HG03378 (cell line): ENCODE results near the gene TMPRSS4.

Experiments used
- ATAC-seq: cut with Tn5 transposase; IDR thresholded peaks from one replicate; pipeline ENCODE4 v1.9.1; 2021; ENCODE audit warnings: mild to moderate bottlenecking, moderate library complexity; ENCODE audit not compliant: unreplicated experiment

The TMPRSS4 gene

DNA sequence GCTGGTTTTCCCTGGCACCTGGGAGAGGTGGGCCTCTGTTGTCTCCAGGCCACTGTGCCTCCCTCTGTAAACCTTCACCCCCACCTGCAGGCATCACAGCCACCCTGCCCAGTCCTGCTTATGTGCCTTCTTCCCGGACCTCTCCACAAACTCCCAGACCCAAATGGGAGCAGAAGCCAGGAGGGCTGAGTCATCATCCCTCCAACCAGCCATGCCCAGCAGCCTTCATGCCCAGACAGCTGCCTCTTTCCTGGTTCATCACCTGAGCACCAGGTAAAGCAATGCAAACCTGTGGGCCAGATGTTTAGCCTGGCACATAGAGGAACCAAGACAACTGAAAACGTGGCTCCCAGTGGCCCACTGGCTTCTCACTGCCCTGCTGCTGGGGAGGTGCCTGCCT, 2.1 kb upstream of the TMPRSS4 start:
- no peak for ATAC-seq

DNA sequence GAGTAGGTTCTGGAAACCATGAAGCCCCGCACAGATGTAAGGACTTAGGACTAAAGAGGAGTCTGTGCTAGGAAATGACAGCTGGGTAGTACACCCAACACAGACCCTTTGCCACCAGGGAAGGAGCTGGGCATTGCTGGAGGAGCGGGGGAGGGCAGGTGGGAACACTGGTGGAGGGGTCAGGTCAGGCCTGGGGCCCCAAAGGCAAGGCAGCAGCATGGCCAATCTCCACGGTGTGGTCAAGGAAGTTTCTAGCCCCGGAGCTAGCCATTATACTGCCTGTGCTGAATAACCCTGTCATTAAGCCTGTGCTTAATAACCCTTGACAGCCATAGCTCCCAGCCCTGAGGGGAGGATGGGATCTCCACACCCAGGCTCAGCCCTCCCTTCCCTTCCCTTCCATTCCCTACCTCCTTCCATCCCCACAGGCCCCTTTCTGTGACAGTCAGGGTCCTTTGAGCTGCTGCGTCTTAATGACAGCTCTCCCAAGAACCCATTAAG, 2.1 kb downstream of the TMPRSS4 start:
- no peak for ATAC-seq

DNA sequence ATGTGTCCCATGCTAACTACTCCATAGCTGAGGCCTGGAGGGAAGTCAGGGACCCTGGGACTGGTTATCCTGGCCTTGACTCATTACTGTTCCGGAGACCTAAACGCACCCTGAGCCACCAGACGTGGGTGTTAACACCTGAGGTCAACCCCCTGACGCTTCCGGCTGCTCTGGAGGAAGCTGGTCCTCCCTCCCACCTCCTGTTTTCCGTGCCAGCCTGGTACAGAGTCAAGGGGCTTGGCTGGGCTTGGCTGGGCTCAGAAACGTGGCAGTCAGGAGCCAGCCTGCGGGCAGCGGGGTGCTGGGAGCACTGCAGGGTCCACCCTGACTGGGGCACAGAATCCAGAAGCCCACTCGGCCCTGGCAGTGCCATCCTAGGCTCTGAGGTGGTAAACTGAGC, 2.6 kb downstream of the TMPRSS4 start:
- ATAC-seq: no peak

DNA sequence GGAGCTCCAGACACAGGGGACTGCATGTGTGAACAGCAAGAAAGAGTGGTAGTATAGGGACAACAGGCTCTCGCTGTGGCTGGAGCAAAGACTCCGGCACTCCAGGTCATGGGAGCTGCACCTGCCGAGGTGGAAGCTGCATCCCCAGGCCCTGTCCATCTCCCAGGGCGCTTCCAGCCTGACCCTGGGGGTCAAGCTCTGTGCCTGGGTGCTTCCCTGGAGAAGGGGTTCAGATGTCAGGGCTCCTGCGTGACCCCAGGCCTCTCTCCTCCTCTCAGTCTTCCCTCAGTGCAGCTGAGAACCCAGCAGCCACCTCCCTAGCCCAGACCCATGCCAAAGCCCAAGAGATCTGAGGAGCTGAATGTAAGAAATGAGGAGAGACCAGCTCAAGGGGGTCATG, 3.4 kb downstream of the TMPRSS4 start:
- ATAC-seq: no peak

DNA sequence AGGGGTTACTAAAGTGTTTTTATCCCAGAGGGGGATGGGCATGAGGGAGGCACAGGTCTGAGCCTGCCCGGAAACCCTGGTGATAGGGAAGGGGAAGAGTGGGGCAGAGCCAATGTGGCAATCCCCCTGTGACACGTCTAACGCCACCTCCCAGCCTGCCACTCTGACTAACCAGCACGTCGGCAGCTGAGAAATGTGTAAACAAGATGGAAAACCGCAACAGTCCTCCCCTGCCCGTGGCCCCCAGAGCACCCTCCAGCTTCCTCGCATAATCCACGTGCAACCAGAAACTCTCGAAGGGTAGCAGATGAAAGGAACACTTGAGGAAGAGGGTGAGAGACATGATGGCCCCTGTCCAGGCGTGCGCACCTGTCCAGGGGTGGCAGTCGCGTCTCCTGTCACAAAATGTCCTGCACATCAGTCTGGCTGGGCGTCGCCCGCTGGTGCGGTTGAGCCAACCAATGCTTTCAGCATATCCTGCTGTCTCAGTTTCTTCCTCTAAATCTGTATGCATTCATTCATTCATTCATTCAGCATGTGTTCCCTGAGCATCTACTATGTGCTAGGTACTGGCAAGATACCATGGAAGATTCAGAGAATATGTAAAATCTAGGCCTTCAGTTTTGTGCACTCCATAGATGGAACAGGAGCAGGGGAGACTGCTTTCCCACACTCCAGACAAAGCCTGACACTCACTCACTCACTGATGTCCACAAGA, 4.5 kb downstream of the TMPRSS4 start:
- ATAC-seq: no peak

DNA sequence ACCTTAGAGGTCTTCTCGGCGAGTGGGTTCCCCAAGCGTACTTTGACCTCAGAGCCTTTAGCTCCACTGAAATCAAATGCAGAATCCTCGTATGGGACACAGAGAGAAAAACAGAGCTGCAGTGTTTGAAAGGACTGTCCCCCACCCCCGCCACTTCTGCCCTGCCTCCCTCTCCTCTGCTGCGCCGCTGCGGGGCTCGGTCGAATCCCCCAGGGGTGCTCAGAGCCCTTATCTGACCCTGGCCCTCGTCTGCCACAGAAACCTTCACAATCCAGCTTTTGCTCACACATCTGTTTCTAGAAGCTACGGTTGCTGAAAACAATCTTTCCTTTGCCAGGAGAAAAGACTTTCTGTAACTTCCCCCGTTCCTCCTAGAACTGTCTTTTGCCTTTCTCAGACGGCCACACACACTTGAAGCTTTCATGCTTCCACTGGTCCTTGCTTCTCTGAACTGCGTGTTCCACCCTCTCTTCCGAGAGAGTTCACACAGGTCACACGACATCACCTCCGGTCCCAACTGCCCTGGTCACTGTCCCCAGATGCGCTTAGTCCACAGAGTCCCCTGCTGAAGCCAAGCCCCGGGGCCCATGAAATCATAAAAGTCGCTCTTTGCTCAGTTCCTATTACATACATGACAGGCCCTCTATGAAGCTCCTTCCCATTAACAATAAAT, 6.1 kb downstream of the TMPRSS4 start:
- no peak for ATAC-seq

DNA sequence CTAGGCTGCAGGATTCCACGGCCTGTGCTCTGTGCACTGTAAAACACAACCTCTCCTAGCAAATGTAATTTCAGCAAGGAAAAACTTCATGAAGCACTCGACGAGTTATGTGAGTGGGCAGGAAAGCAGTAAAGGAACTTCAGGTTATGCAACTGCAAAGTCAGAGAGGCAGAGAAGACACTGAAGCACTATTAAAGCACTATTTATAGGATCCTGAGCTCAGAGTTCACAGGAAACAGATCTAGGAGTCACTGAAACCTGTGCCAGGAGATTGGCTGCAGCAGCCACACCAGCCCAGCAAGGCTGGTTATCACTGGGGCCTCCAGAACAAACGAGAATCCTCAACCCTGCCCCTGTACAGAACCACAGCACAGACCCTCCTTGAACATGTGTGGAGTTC, 7.4 kb downstream of the TMPRSS4 start:
- no peak for ATAC-seq

DNA sequence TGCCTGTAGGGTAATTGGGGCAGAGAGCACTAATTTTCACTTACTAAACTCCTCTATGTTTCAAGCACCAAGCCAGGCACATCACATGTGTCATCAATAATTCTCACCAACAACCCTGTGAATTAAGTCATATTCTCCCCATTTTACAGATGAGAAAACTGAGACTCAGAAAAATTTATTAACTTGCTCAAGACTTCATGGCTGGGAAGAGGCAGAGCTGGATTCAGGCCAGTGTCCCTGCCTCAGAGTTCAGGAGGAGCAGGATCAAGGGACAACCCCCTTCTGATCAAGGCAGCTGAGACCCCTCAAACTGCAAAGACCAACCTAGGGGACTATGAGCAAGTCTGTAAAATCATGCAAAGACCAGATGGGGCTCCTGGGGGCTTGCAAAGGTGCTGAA, 7.8 kb downstream of the TMPRSS4 start:
- no peak for ATAC-seq

DNA sequence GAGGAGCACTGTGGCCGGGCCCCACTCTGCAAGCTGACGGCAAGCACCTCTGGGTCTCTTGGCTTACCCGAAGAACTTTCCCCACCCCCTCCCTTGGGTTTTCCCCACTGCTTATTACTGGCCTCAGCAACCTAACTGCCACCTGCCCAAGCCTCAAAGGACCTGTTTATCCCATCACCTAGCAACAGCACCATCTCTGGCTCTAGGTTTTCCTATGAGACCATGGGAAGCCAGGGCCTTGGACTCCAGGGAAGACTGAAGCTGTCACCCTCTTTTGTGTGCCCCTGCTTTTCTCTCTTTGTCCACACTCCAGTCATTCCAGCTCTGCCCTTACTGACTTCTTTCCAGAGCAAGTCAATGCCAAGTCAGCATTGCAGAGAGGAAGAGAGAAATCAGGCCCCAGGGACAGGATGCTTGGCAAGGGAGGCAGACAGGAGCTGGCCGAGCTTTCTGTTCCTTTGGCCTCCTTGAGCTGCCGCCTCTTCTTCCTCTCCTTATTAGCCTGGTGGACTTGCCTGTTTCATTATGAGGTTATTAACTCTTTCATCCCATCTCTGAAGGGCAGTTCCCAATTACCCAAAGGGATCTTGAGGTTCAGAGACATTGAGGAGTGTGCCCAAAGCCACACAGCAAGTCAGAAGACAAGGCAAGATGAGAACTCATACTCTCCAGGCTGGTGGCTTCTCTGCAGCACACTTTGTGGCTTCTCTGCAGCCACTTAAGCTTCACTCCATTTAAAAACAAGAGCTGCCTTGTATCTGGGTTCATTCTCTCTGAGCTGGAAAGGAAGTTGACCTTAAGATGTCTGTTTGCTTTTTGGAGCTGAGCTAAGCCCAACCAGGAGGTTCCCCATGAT, 10.3 kb downstream of the TMPRSS4 start, which contains the start of gene SMIM35:
Gene SMIM35 (minus strand): TSS at position 51 of the 856 bp plus-strand sequence. CDS start 206 bp downstream, outside the sequence.
- ATAC-seq: no peak

DNA sequence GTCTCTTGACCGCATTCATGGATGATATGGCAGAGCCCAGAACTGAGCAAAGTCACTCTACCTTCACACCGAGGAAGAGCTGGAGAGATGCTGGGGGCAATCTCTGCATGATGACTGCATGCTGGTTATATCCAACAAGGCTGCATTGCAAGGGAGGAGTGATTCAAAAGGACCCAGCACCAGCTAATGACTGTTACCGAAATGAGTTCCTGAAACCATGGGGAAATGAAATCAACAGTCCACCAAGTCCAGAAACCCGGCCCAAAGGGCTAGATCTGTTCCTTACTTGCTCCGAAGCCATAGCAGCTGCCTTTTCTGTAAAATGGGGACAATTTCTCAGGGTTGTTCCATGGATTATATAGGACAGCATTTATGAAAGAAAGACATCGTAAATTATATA, 11.1 kb downstream of the TMPRSS4 start:
- no peak for ATAC-seq

DNA sequence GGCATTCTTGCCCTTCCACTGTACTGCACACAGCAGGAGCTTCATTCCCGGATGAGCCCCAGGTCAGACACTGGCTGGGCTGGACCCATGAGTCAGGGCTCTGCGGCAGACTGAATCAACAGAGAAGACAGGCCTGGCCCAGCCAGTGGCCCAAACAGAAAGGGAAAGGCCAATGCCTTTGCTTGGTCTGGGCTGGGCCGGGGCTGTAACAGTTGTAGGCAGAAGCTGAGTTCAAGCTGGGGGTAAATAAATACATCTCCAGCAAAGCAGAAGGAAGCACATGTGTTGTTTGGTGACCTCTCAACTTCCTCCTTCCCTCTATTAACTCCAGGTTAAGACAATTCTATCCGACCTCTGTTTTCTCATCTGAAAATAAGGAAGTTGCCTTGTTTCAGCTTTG, 11.7 kb downstream of the TMPRSS4 start:
- ATAC-seq: no peak

DNA sequence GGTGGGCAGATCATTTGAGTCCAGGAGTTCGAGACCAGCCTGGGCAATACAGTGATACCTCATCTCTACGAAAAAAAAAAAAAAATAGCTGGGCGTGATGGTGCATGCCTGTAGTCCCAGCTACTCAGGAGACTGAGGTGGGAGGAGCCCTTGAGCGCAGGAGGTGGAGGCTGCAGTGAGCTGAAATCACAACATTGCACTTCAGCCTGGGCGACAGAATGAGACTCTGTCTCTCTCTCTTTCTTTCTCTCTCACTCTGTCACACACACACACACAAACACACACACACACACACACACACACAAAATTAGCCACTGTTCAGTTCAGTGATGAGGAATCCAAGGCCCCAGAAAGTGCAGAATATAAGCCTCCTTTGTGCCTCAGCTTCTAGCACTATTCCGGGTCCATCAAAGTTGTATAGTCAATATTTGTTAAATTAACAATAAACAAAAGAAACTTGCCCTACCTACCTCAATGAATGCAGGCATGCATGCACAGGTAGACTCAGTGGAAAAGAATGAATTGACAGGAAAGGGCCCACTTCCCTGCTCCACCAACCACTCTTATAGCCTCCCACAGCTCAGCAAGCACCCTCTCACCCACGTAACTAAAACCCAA, 13.8 kb downstream of the TMPRSS4 start:
- no peak for ATAC-seq

DNA sequence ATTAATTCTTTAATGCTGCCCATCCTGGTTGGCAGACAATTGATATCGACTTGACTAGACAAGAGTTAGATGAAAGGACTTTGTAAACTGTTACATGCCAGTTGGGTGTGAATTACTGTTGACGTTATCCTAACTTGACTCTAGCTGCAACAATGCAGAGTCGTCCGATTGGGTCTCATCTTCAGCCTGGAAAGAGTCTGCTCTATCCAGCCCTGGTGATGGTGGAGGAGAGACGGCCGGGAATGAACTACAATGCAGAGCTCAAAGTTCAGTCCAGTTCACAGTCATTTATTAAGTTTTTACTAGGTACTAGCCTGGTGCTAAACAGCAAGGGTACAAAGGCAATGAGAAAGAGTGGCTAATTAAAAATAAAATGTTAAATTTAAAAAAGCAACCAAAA, 14.8 kb downstream of the TMPRSS4 start:
- ATAC-seq: no peak

DNA sequence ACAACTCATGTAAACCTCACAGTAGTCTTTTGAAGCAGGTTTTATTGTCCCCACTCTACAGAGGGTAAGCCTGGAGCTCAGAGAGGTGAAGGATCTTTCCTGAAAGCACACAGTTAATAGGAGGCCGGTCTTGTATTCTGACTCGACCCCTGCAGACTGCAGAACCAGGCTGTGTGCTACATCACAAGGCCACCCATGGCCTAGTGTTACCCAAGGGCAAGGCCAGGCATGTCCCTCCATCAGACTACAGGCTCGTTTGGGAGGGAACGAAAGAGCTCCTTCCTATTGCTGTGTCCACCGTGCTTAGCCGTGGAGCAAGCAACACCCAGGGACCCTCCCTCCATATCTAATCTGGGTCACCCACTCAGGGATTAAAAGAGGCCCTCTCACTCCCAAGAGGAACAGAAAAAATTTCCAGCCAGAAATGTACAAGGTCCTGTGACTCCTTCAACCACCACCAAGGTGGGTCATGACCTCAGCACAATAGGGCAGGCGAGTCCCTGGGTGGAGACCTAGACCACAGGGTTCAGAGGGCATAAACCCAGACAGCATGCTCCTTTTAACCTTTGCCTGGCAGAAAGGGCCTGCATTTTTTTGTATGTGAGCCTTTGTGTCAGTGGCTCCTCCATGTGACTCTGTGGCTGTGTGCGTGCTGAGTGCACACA, 16.2 kb downstream of the TMPRSS4 start:
- ATAC-seq: no peak

DNA sequence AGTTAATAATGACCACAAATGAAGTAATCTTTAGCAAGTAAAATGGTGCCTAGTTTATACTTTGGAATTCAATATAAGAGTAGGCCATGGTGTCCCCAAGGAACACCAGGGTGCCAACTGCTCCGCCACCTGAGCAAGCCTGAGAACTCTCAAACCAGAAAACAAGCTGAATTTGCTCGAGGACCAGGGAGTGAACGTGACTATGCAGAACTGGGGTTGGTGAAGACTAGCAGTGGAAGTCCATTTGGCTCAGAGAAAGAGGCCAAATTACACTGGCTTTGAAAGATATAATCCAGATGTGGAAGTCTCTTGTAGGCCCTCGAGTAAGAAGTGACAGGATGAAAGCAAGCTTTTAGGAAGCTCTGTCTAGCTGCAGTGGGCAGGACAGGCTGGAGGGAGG, 18.6 kb downstream of the TMPRSS4 start:
- ATAC-seq: no peak

DNA sequence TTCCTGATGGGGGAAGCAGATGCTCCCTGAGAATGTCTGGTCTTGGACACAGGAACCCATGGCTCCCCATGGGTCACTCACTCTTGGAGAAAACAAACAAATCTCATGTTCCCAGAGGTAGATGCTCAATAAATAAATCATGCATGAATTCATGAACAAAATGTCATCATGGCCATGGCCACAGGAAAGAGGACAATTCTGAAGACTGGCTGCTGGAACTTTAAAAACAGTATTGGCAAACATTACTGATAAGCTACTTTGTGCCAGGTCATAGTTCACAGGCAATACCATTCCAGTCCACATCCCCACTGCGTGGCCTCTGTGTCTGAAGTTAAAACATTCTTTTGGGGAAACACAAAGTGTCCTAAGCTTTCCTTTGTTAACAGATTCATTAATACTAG, 19.1 kb downstream of the TMPRSS4 start:
- ATAC-seq: no peak

DNA sequence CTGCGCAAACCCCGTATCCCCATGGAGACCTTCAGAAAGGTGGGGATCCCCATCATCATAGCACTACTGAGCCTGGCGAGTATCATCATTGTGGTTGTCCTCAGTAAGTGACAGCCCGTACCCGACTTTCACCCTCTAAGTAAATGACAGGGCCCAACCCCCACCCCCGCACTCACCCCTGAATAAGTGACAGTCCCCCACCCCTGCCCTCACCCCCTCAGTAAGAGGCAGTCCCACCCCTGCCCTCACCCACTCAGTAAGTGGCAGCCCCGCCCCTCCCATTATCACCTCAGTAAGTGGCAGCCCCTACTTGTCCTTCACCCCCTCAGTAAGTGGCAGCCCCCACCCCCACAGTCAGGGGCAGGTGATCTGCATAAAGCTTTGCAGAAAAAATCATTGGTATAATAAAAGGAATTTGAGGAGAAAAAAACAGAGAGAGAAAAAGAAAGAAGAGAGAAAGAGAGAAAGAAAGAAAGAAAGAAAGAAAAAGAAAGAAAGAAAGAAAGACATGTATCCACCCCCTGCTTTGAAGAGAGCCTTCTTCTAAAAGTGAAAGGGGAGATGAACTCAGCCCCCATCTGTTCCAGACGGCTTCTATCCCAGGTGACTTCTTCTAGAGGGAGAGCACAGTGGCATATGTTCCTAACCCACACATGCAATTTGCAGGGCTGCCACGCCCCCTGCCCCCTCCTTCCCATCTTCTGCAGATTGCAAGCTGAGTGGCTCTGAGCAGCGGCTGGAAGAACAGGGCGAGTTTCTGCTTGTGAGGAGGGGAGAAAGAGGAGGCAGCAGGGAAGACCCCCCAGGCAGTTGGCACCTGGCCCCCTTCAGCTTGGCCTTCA, 22.3 kb downstream of the TMPRSS4 start:
- no peak for ATAC-seq

DNA sequence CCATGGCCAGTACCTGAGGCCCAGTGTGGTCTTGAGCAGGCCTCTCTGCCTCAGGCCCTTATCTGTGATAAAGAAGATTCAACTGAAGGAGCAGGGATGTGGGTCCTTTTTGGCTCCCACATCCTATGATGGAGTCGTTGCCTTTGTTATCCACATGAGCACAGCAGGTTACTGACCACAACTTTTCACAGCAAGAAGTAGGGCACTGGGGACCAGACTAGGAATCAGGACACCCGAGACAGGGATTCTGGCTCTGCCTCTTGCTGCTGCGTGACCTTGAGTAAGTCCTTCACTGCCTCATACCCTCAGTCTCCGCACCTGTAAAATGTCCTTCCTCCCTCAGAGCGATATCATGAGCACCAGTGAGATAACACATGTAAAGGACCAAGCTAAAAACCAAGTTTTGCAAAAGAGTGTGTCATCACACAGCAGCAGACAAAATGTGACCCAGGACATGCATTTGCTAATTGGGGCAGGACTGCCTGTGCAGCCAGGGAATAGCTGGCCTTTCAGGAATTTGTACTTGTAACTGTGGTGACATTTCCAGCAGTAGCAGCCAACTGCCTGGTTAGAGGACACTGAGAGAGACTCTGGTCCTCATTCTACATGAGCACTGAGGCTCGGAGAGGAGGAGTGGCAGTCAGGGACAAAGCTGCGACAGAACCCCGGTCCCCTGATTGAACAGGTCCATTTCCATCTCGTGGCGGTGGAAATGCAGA, 23.1 kb downstream of the TMPRSS4 start:
- ATAC-seq: no peak

DNA sequence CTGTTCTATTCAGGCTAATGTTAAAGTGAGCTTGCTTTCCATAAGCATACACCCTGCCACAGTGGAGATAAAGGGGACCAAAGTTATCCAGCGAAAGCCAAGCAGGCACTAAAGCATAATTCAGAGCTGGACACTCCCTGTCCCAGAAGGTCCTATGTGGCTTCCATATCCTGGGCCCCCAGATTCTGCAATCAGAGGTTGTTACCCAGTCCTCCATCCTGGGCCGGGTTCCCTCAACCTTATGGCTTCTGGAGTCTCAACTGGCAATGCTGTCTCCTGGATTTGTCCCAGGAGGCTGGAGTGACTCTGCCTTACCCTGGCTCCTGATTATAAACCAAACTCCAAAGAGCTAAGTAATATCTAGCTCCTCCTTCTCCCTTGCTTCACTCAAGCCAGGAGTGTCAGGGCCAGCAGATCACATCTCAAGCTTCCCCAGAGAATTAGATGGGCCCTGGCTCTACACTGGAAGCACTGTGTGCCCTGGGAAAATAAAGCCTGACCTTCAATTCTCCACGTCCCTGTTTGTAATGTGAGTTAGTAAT, 23.9 kb downstream of the TMPRSS4 start:
- no peak for ATAC-seq
